Measurements from ENCODE around the gene CERK.
"Not testable (repeated sequence)": the region's sequence is repeated elsewhere in the genome, so short reads cannot be mapped to it uniquely, and the experiment has no call there.

Gene CERK

GRCh38 chr22:46650078-46650810 lies 87.8 kb downstream of the CERK start:
- no peak for DNase-seq (ENCODE audit: low read depth in 1 of 2, low spot score in 1 of 2)

GRCh38 chr22:46649141-46650077 lies 88.6 kb downstream of the CERK start:
- no peak for DNase-seq (ENCODE audit: low read depth in 1 of 2, low spot score in 1 of 2)

GRCh38 chr22:46648225-46648820 lies 89.7 kb downstream of the CERK start:
- DNase-seq (ENCODE audit: low read depth in 1 of 2, low spot score in 1 of 2): not testable (repeated sequence)

- DNase-seq (ENCODE audit: low read depth in 1 of 2, low spot score in 1 of 2): no peak
Measured at GRCh38 chr22:46646531-46647215, 91.4 kb downstream of the CERK start.

- not testable (repeated sequence) for DNase-seq (ENCODE audit: low read depth in 1 of 2, low spot score in 1 of 2)
Measured at GRCh38 chr22:46642840-46643480, 95.1 kb downstream of the CERK start.

GRCh38 chr22:46641811-46642266 lies 96.2 kb downstream of the CERK start:
- DNase-seq (ENCODE audit: low read depth in 1 of 2, low spot score in 1 of 2): no peak

- DNase-seq (ENCODE audit: low read depth in 1 of 2, low spot score in 1 of 2): no peak
Measured at GRCh38 chr22:46640293-46641055, 97.6 kb downstream of the CERK start.

- DNase-seq (ENCODE audit: low read depth in 1 of 2, low spot score in 1 of 2): no peak
Measured at GRCh38 chr22:46639843-46640242, 98.2 kb downstream of the CERK start.

GRCh38 chr22:46638601-46639431 lies 99.2 kb downstream of the CERK start:
- no peak for DNase-seq (ENCODE audit: low read depth in 1 of 2, low spot score in 1 of 2)

GRCh38 chr22:46637711-46638600 lies 100.1 kb downstream of the CERK start:
- DNase-seq (ENCODE audit: low read depth in 1 of 2, low spot score in 1 of 2): no peak

GRCh38 chr22:46636221-46637002 lies 101.6 kb downstream of the CERK start:
- no peak for DNase-seq (ENCODE audit: low read depth in 1 of 2, low spot score in 1 of 2)

- DNase-seq (ENCODE audit: low read depth in 1 of 2, low spot score in 1 of 2): no peak
Measured at GRCh38 chr22:46635756-46636155, 102.3 kb downstream of the CERK start.

- not testable (repeated sequence) for DNase-seq (ENCODE audit: low read depth in 1 of 2, low spot score in 1 of 2)
Measured at GRCh38 chr22:46634973-46635685, 102.9 kb downstream of the CERK start.

Measured in activated CD4-positive, alpha-beta T cell treated with anti-CD3 and anti-CD28 coated beads, Interleukin-2, amount 50 U/mL, for 24 hours (primary cell).